ENCODE data around the gene CXorf58. TPM values are rescaled to one million over a fixed set of nuclear protein-coding genes. Genes with fewer than 3 reads are reported as not detected.

CXorf58 gene
- polyA plus RNA-seq (2012; rRNA removed) = not detected in 2 replicates
- polyA plus RNA-seq (2012; cell fraction: cytosol; rRNA removed) = 0.01 TPM in 2 replicates
- polyA plus RNA-seq (2012; cell fraction: nucleus; rRNA removed) = 0.02 TPM in 1 of 2 replicates, not detected in the other

DNA sequence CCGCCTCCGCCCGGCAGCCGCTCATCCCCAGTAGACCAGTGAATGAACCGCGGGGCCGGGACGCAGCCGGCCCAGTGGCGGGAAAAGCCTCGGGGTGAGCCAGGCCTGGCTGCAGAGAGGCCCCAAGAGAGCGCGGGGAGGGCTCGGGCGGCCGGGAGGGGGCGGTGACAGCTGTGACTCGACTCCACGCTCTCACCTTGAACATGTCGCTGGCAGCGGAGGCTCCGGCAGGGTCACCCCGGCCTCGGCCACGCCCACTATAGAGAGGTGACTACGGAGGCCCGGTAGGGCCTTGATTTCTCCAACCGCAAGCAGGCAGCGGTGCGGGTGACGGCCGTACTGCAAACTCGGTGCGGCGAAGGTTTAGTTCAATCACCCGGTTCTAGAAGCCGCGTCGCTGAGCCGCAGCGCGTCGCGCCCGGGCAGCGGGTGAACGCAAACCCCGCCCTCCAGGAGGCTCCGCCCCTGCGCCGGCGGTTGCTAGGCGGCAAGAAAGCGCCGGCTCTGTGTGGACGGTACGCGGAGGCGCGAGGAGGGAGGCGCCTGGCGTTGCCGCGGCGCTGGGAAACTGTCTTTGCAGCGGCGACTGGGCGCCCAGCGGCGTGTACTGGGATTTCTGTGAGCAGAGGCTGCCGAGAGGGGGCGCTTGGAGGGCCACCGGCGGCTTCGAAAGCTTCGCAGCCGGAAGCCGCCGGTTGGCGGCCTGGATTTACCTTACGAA is at the start of gene CXorf58, which contains the start of gene APOO:
CXorf58 (plus strand) TSS at position 509 of the 721 bp plus-strand sequence. CDS start 2,297 bp downstream, outside the sequence.
APOO (minus strand) TSS at position 441 of the 721 bp plus-strand sequence; CDS start at position 205, 236 bp downstream.
- peak within 1 kb of the TSS; percentile 76 for H3K9ac ChIP-seq
- WGBS (ENCODE audit: low lambda C conversion rate) = 29% methylated on average over 41 of the region's 81 CpGs
- DNase-seq = peak; percentile 88
- no peaks in the 10 kb centered on the region for H4K20me1 ChIP-seq (ENCODE audit: insufficient read depth)
- H3F3A ChIP-seq (replicated peaks; ENCODE audit: insufficient read depth) = no peaks in the 10 kb centered on the region
- CTCF ChIA-PET = interaction anchor here (0.6 to 3.3 kb wide), 10 partner anchors 15 to 221 kb away, joined by 3 to 18 read pairs (median 3); partner anchors contain the start of gene EIF2S3
- no peaks in the 10 kb centered on the region; a peak in 2 of 4 replicates for H3K4me1 ChIP-seq (ENCODE audit: control insufficient read depth in 1 of 2, insufficient read depth in 2 of 2, low read depth in 1 of 2, low read length in 1 of 2)
- peak within 1 kb of the TSS; percentile 85 for H2AFZ ChIP-seq (ENCODE audit: low read depth)
- H3K4me2 ChIP-seq = peak within 1 kb of the TSS; percentile 76
- H3K27ac ChIP-seq (ENCODE audit: low read depth in 2 of 2, low read length in 1 of 2) = peak within 1 kb of the TSS; percentile 81 to 83
- POLR2A ChIA-PET = interaction anchor here (1.2 kb wide), 1 partner anchor 125 kb away, joined by 4 read pairs; the partner anchor contains the start of gene SAT1
- no peaks in the 10 kb centered on the region for H3K9me3 ChIP-seq
- H3K9me2 ChIP-seq = no peaks in the 10 kb centered on the region
- H3K4me3 ChIP-seq (ENCODE audit: low read depth in 2 of 2, low read length in 1 of 2) = peak within 1 kb of the TSS; percentile 63 to 67
- H3K36me3 ChIP-seq (replicated peaks in 1 of 2; ENCODE audit: control insufficient read depth in 1 of 2, insufficient read depth in 2 of 2, low read length in 1 of 2) = no peaks in the 10 kb centered on the region
- H3K27me3 ChIP-seq (ENCODE audit: insufficient read depth) = no peaks in the 10 kb centered on the region
- peaks cover 9% of the 10 kb centered on the region; the same call in 1 of the 2 replicates for H3K79me2 ChIP-seq (ENCODE audit: insufficient read depth)
- no peak for TF ChIP-seq TCF12 (IDR thresholded peaks at IDR 0.05)
- TF ChIP-seq, protein P1, sequence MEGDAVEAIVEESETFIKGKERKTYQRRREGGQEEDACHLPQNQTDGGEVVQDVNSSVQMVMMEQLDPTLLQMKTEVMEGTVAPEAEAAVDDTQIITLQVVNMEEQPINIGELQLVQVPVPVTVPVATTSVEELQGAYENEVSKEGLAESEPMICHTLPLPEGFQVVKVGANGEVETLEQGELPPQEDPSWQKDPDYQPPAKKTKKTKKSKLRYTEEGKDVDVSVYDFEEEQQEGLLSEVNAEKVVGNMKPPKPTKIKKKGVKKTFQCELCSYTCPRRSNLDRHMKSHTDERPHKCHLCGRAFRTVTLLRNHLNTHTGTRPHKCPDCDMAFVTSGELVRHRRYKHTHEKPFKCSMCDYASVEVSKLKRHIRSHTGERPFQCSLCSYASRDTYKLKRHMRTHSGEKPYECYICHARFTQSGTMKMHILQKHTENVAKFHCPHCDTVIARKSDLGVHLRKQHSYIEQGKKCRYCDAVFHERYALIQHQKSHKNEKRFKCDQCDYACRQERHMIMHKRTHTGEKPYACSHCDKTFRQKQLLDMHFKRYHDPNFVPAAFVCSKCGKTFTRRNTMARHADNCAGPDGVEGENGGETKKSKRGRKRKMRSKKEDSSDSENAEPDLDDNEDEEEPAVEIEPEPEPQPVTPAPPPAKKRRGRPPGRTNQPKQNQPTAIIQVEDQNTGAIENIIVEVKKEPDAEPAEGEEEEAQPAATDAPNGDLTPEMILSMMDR (IDR thresholded peaks at IDR 0.05) = peak; percentile 69
- TF ChIP-seq FOSL2 (IDR thresholded peaks at IDR 0.05; ENCODE audit: borderline replicate concordance, low read depth) = no peak
- no peak for TF ChIP-seq TEAD4 (IDR thresholded peaks at IDR 0.05; ENCODE audit: borderline replicate concordance, insufficient read depth)
- peak; percentile 53 for TF ChIP-seq SMC3 (IDR thresholded peaks at IDR 0.05; ENCODE audit: low read depth, low read length)
- TF ChIP-seq EP300 (IDR thresholded peaks at IDR 0.05; ENCODE audit: borderline replicate concordance in 1 of 2, low read depth in 1 of 2, low read length in 1 of 2) = peak in 1 of 2 experiments; percentile 31; a peak in 1 of 4 replicates
- peak; percentile 71; the same call in 1 of the 2 replicates for TF ChIP-seq SIN3A (IDR thresholded peaks at IDR 0.05; ENCODE audit: borderline replicate concordance, low read depth, low read length)
- no peak for TF ChIP-seq EZH2phosphoT487 (IDR thresholded peaks at IDR 0.05; ENCODE audit: borderline replicate concordance, low read depth)
- no peak for TF ChIP-seq FOXJ3 (CRISPR knock-in tag; IDR thresholded peaks at IDR 0.05)
- no peak for TF ChIP-seq GATA2 (CRISPR knock-in tag; IDR thresholded peaks at IDR 0.05)
- no peak for TF ChIP-seq IRF3 (IDR thresholded peaks at IDR 0.05; ENCODE audit: low read depth, low read length)
- TF ChIP-seq POLR2AphosphoS5 (IDR thresholded peaks at IDR 0.05; ENCODE audit: low read depth, low read length) = peak; percentile 13; the same call in 1 of the 2 replicates
- no peak for TF ChIP-seq FOXM1 (IDR thresholded peaks at IDR 0.05; ENCODE audit: low read depth)
- peak; percentile 69; the same call in 1 of the 2 replicates for TF ChIP-seq MXI1 (IDR thresholded peaks at IDR 0.05; ENCODE audit: low read depth, low read length)
- no peak for TF ChIP-seq REST (IDR thresholded peaks at IDR 0.05; ENCODE audit: low read depth, low read length)
- TF ChIP-seq CHD2 (IDR thresholded peaks at IDR 0.05; ENCODE audit: low read length, partially characterized antibody) = no peak
- no peak for TF ChIP-seq GABPA (IDR thresholded peaks at IDR 0.05; ENCODE audit: low read depth)
- TF ChIP-seq NRF1 (IDR thresholded peaks at IDR 0.05; ENCODE audit: low read depth, low read length) = peak; percentile 39
- peak; percentile 68; the same call in 1 of the 2 replicates for TF ChIP-seq RFX5 (IDR thresholded peaks at IDR 0.05; ENCODE audit: low read length)
- no peak for TF ChIP-seq ELF1 (IDR thresholded peaks at IDR 0.05)
- peak; percentile 10; the same call in 1 of the 2 replicates for TF ChIP-seq PBX3 (IDR thresholded peaks at IDR 0.05)
- TF ChIP-seq, protein P2, sequence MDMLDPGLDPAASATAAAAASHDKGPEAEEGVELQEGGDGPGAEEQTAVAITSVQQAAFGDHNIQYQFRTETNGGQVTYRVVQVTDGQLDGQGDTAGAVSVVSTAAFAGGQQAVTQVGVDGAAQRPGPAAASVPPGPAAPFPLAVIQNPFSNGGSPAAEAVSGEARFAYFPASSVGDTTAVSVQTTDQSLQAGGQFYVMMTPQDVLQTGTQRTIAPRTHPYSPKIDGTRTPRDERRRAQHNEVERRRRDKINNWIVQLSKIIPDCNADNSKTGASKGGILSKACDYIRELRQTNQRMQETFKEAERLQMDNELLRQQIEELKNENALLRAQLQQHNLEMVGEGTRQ (IDR thresholded peaks at IDR 0.05; ENCODE audit: borderline replicate concordance, low read depth, low read length) = no peak
- no peak for TF ChIP-seq JUND (IDR thresholded peaks at IDR 0.05)
